ENCODE data around the gene CHST8.

- TF ChIP-seq BHLHE40 (IDR thresholded peaks at IDR 0.05; ENCODE audit: borderline replicate concordance) (no peak), CTBP1 (IDR thresholded peaks at IDR 0.05; ENCODE audit: borderline replicate concordance) (no peak), SP1 (IDR thresholded peaks at IDR 0.05) (no peak), FOXM1 (IDR thresholded peaks at IDR 0.05; ENCODE audit: borderline replicate concordance) (no peak), NFRKB (IDR thresholded peaks at IDR 0.05) (no peak), FOXK2 (IDR thresholded peaks at IDR 0.05) (no peak), ARNT (IDR thresholded peaks at IDR 0.05) (no peak), TARDBP (IDR thresholded peaks at IDR 0.05) (no peak), HDGF (IDR thresholded peaks at IDR 0.05; ENCODE audit: borderline replicate concordance) (no peak), FOXA1 (IDR thresholded peaks at IDR 0.05) (no peak), ZNF384 (IDR thresholded peaks at IDR 0.05) (no peak), ELF4 (IDR thresholded peaks at IDR 0.05) (no peak)
- TF ChIP-seq, protein P1, sequence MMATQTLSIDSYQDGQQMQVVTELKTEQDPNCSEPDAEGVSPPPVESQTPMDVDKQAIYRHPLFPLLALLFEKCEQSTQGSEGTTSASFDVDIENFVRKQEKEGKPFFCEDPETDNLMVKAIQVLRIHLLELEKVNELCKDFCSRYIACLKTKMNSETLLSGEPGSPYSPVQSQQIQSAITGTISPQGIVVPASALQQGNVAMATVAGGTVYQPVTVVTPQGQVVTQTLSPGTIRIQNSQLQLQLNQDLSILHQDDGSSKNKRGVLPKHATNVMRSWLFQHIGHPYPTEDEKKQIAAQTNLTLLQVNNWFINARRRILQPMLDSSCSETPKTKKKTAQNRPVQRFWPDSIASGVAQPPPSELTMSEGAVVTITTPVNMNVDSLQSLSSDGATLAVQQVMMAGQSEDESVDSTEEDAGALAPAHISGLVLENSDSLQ (IDR thresholded peaks at IDR 0.05): no peak
Observed at GRCh38 chr19:33627962-33628839, 6.4 kb downstream of the CHST8 start.
